RKO (cell line): ENCODE measurements around the gene CFAP69.
A peak's percentile ranks its signal among the peaks of the same experiment; 100 is the strongest.
"Not testable (repeated sequence)": the region's sequence is repeated elsewhere in the genome, so short reads cannot be mapped to it uniquely, and the experiment has no call there.

Source experiments
- DNase-seq: peaks from one replicate; pipeline ENCODE4 v3.0.0-alpha.2; 2016; ENCODE audit warnings: low spot score

Gene CFAP69

DNA sequence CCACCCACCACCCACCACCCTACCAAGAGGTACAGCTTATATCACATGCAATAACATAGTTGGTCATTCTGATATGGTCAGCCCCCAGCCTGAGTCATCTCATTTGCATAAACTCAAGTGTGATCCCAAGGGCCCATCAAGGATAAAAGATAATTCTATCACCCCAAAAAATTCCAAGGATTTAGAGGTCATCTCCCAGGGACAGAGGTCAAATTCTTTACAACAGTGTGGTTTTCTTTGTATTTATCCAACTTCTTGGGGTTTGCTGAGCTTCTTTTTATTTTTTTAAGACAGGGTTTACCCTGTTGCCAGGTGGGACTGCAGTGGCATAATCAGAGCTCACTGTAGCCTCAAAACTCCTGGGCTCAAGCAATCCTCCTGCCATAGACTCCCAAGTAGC is 92.1 kb downstream of the CFAP69 start:
- no peak for DNase-seq

DNA sequence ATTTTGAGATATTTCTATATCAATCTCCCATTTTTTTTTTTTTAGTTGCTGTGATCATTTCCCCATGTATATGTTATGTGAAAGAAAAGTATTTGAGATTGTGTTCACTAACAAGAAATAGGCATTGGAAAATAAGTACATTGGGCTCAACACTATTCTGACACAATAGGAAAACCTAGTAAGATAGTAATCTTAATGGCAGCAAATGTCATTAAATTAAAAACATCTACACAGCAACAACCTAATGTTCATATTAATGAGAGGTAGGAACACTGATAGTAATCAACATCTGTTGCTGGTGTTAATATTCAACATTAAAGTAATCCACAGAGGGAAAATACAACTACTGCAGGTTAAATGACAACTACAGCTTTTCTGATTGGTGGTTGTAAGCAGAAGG is 100.0 kb downstream of the CFAP69 start:
- DNase-seq = no peak

DNA sequence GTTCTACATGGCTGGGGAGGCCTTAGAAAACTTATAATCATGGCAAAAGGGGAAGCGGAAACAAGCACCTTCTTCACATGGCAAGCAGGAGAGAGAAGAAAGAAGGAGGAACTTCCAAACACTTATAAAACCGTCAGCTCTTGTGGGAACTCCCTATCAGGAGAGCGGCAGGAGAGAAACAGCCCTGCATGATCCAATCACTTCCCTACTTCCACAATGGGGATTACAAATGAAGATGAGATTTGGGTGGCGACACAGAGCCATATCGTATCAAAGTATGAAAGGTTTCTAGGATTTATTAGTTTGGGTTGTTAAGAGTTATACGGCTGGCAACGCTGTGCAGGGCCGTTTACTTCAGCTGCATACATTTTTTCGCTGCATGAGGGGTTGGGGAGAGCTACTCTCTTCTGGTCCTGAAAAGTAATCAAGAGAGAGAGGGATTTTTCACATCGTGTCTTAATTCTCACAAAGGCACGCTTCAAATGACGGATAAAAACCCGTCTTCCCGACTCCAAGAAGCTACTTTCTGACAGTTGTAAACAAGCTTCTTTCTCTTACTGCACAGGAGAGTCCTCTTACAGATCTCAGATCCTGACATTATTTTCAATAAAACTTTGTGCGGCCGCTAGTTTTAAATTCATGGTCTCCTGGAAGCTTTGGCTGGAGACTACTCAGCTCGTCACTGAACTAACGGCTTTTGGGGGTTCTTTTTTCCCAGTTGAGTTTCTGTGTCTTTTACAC is 100.8 kb downstream of the CFAP69 start:
- peak; percentile 41 for DNase-seq

DNA sequence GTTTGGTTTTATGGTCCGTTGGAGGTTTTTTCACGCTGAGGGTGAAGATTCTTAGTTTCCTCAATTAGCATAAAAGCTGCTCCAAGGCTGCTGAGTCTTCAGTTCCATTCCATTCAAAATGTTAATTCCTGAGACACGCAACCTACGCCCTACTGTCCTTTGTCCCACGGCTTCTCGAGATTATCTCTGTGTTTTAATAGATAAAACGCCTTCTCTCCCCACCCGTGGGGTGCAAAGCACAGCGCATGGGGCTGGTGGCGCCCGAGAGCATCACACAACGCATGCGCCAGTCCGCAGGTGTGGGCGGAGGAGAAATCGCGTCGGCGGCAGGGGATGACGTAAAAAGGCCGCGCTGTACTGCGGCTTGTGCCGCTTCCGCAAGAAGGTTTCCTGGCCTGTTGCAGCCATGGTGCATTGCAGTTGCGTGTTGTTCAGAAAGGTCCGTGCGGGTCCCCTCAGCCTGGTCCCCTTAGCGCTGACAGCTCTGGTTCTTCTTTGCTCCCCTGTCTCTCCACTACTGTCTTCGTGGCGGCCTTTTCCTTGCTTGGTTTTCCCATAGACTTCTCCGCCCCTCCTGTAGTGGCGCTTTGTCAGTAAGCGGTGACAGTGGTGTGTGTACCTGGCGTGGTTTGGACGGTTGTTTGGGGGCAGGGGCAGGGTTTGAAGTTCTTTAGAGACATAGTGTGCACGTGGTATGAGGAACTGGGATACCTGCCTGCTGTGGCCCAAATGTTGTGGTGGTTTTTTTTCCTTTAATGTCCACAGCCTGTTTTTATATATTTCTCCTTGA is 101.6 kb downstream of the CFAP69 start, which contains the start of gene GTPBP10:
Gene GTPBP10 (plus strand): TSS at position 381 of the 790 bp plus-strand sequence. CDS start 26 bp downstream, at position 407.
- DNase-seq = peak; percentile 99

DNA sequence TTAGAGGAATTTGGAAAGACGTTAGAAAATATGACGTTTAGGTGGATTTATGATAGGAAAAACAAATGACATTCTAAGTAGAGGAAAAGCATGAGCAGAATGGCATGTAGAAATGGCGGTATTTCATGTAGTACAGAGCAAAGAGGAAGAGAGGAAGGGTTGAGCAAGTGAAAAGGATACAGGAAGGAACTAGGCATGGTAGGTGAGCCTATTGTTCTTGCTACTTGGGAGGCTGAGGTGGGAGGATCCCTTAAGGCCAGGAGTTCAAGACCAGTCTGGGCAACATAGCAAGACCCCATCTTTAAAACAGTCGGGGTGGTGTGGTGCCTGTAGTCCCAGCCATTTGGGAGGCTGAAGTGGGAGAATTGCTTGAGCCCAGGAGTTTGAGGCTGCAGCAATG is 102.8 kb downstream of the CFAP69 start:
- peak; percentile 32 for DNase-seq

DNA sequence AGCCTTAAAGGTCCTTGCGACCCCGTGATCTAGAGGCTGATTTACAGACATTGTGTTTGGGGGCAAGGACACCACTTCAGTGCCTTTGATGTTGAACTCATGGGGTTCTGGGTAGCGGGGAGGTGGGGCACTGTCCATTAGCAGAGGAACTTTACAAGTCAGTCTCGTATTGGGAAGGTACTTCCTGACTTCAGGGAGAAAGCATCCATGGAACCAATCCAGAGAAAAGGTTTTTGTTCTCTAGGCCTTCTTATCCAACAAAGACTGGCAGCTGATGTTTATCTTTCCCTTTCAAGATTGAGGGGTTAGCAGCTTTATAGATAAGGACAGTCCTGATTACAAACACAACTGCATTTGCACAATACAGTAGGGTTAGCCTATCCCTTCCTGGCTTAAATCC is 104.3 kb downstream of the CFAP69 start:
- no peak for DNase-seq

DNA sequence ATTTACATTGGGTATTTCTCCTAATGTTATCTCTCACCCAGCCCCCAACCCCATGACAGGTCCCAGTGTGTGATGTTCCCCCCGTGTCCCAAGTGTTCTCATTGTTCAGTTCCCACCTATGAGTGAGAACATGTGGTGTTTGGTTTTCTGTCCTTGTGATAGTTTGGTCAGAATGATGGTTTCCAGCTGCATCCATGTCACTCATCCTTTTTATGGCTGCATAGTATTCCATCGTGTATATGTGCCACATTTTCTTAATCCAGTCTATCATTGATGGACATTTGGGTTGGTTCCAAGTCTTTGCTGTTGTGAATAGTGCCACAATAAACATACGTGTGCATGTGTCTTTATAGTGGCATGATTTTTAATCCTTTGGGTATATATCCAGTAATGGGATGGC is 105.1 kb downstream of the CFAP69 start:
- DNase-seq = not testable (repeated sequence)

DNA sequence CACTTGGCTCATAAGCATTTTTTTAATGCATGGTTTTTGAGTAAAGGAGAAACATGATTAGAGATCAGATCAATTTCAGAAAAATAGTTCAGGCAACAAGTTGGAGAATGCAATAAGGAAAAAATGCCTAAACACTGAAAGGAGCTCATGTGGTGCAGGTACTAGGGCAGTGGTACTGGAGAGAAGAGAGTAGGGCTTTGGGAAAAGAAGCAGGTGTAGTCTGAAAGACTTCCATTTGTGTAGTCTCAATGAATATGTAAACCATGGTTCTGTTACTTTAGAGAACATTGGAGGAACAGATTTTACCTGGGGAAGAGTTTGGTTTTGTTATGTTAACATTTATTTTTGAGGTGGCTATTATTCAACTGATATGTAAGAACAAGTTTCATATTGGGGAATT is 107.0 kb downstream of the CFAP69 start:
- DNase-seq = no peak
